Gastrocnemius medialis (tissue), 4 donors: Measurements from ENCODE around the gene OTOP2. TPM values are rescaled to one million over a fixed set of nuclear protein-coding genes. Genes with fewer than 3 reads are reported as not detected.
A peak's percentile ranks its signal among the peaks of the same experiment; 100 is the strongest.

Source experiments
- ATAC-seq, 2 donors: fragments of 150-250 bp; one replicate each; pipeline ENCODE4 v1.9.1; 2016
- DNase-seq, 2 donors: peaks; one replicate each; pipeline ENCODE4 v3.0.0-alpha.2; 2019
- H3K27ac ChIP-seq, 4 donors: fragments of 200-600 bp; sonication (generic); 1 replicate in 1 of 4; 2 replicates in 3 of 4; pipeline ENCODE4 v1.5.1; 2016 to 2018; ENCODE audit warnings: mild to moderate bottlenecking in 2 of 4, moderate library complexity in 1 of 4
- H3K27me3 ChIP-seq, 3 donors: fragments of 200-600 bp; sonication (generic) in 2 of 3; 1 replicate in 1 of 3; 2 replicates in 2 of 3; pipeline versions ENCODE4 v1.5.1 to v1.6.0; 2016 to 2019; ENCODE audit warnings: mild to moderate bottlenecking in 1 of 3, moderate library complexity in 1 of 3
- H3K36me3 ChIP-seq, 2 donors: fragments of 200-600 bp; sonication (generic) in 1 of 2; one replicate each; pipeline ENCODE4 v1.5.1; 2017 to 2018
- H3K4me1 ChIP-seq, 2 donors: fragments of 200-600 bp; sonication (generic) in 1 of 2; one replicate each; pipeline ENCODE4 v1.5.1; 2016 to 2017; ENCODE audit warnings: mild to moderate bottlenecking in 2 of 2
- H3K4me3 ChIP-seq, 4 donors: fragments of 200-600 bp; sonication (generic) in 3 of 4; 1 replicate in 1 of 4; 2 replicates in 3 of 4; pipeline ENCODE4 v1.5.1; 2016 to 2019; ENCODE audit warnings: mild to moderate bottlenecking in 2 of 4
- H3K9me3 ChIP-seq, 3 donors: fragments of 200-600 bp; sonication (generic) in 2 of 3; 1 replicate in 1 of 3; 2 replicates in 2 of 3; pipeline ENCODE4 v1.5.1; 2016 to 2019
- CTCF ChIP-seq, 5 experiments: fragments of 450-650 bp in 3 of 5; fragments of 200-600 bp in 2 of 5; sonication (generic) in 2 of 5; IDR thresholded peaks in 4 of 5; conservative IDR thresholded peaks in 1 of 5; 1 replicate in 4 of 5; 2 replicates in 1 of 5; pipeline ENCODE4 v1.5.1; 2016 to 2019; ENCODE audit warnings: antibody characterized with exemption in 5 of 5, mild to moderate bottlenecking in 3 of 5, moderate library complexity in 3 of 5
- POLR2A ChIP-seq, 2 donors: fragments of 450-650 bp; IDR thresholded peaks; one replicate each; pipeline ENCODE4 v1.6.1; 2017; ENCODE audit warnings: antibody characterized with exemption in 2 of 2, mild to moderate bottlenecking in 2 of 2, moderate library complexity in 2 of 2
- in situ Hi-C, 4 donors: fragments of 200-750 bp; cut with MboI; loops; one replicate each; pipeline versions ENCODE4 v1.15.0 to v1.8.0; 2017; ENCODE audit warnings: low sequenced_read_pairs in 4 of 4
- intact Hi-C: fragments of 100-400 bp; cut with DNase I; formaldehyde crosslinking; loops from one replicate; pipeline ENCODE4 v1.15.1; 2023; ENCODE audit warnings: low total_unique reads
- total RNA-seq, 4 donors: library from RNA; depleted of rRNA; stranded (reverse); fragments of >200 nt; gene quantifications; one replicate each; pipeline versions ENCODE4 v1.1.0 to v1.2.3, GENCODE V29; 2016

The OTOP2 gene
- total RNA-seq: under 1 TPM in 1 of 4 donors, not detected in 3; 0.19 TPM

GRCh38 chr17:74924250-74924948 is at the start of gene OTOP2:
Gene OTOP2, plus strand, starts transcription at chr17:74924273. Its CDS starts 360 bp downstream, at chr17:74924633.
- in situ Hi-C loops: no loop called here
- Histone ChIP-seq H3K4me3 (peak within 1 kb of the TSS; percentile 10 to 54 (median 42)), H3K27me3 (peaks cover 49 to 58% (median 56%) of the 10 kb centered on the region in 3 donors), H3K9me3 (no peaks in the 10 kb centered on the region), H3K4me1 (peaks cover 0 to 14% of the 10 kb centered on the region in 2 donors), H3K27ac (no peak within 1 kb of the TSS), H3K36me3 (no peaks in the 10 kb centered on the region)
- TF ChIP-seq POLR2A (IDR thresholded peaks at IDR 0.05) (no peak), CTCF (IDR thresholded peaks at IDR 0.05 in 4 of 5, conservative IDR thresholded peaks at IDR 0.05 in 1 of 5) (no peak)
- ATAC-seq (no peak), DNase-seq (peak; percentile 12 to 20)
- intact Hi-C loops: no loop called here

- H3K4me1 ChIP-seq: peaks cover 14% of the 10 kb centered on the region in 2 donors
- in situ Hi-C loops (loop anchor here in 3 of 4 donors (5.0 to 25.0 kb wide), 3 partner anchors 127 to 487 kb away; partner anchors contain the start of gene NHERF1 (in 1 of the 3)), intact Hi-C loops (loop anchor here (5.0 kb wide), 1 partner anchor 662 kb away; the partner anchor contains the start of gene TTYH2)
- no peaks in the 10 kb centered on the region for H3K9me3 ChIP-seq
- ATAC-seq (no peak), DNase-seq (no peak)
- H3K36me3 ChIP-seq: no peaks in the 10 kb centered on the region
- TF ChIP-seq CTCF (IDR thresholded peaks at IDR 0.05 in 4 of 5, conservative IDR thresholded peaks at IDR 0.05 in 1 of 5) (no peak), POLR2A (IDR thresholded peaks at IDR 0.05) (no peak)
- H3K27me3 ChIP-seq: no peaks in the 10 kb centered on the region
- H3K4me3 ChIP-seq: no peak overlapping the region
- no peak overlapping the region for H3K27ac ChIP-seq
These were observed 49.4 kb upstream of the OTOP2 start for GRCh38 chr17:74874615-74875037.

- Histone ChIP-seq H3K4me3 (no peak overlapping the region), H3K9me3 (no peaks in the 10 kb centered on the region), H3K27me3 (no peaks in the 10 kb centered on the region), H3K4me1 (peaks cover 14% of the 10 kb centered on the region in 2 donors), H3K27ac (no peak overlapping the region), H3K36me3 (no peaks in the 10 kb centered on the region)
- DNase-seq: no peak
- no peak for TF ChIP-seq CTCF (IDR thresholded peaks at IDR 0.05 in 4 of 5, conservative IDR thresholded peaks at IDR 0.05 in 1 of 5)
- no peak for TF ChIP-seq POLR2A (IDR thresholded peaks at IDR 0.05)
- ATAC-seq: no peak
- in situ Hi-C loops: no loop called here
- intact Hi-C loops: no loop called here
These were observed 48.7 kb upstream of the OTOP2 start for GRCh38 chr17:74875155-74875976.

GRCh38 chr17:74875977-74876593 is 48.0 kb upstream of the OTOP2 start:
- in situ Hi-C loops: no loop called here
- ATAC-seq: no peak
- no peak for DNase-seq
- H3K4me3 ChIP-seq: no peak overlapping the region
- TF ChIP-seq CTCF (IDR thresholded peaks at IDR 0.05 in 4 of 5, conservative IDR thresholded peaks at IDR 0.05 in 1 of 5) (no peak), POLR2A (IDR thresholded peaks at IDR 0.05) (no peak)
- H3K36me3 ChIP-seq: no peaks in the 10 kb centered on the region
- no peak overlapping the region for H3K27ac ChIP-seq
- intact Hi-C loops: no loop called here
- H3K4me1 ChIP-seq: peaks cover 14% of the 10 kb centered on the region in 2 donors
- no peaks in the 10 kb centered on the region for H3K27me3 ChIP-seq
- no peaks in the 10 kb centered on the region for H3K9me3 ChIP-seq
